ENCODE results near the gene MAP7.
"Not testable (repeated sequence)": the region's sequence is repeated elsewhere in the genome, so short reads cannot be mapped to it uniquely, and the experiment has no call there.

Gene MAP7

DNA sequence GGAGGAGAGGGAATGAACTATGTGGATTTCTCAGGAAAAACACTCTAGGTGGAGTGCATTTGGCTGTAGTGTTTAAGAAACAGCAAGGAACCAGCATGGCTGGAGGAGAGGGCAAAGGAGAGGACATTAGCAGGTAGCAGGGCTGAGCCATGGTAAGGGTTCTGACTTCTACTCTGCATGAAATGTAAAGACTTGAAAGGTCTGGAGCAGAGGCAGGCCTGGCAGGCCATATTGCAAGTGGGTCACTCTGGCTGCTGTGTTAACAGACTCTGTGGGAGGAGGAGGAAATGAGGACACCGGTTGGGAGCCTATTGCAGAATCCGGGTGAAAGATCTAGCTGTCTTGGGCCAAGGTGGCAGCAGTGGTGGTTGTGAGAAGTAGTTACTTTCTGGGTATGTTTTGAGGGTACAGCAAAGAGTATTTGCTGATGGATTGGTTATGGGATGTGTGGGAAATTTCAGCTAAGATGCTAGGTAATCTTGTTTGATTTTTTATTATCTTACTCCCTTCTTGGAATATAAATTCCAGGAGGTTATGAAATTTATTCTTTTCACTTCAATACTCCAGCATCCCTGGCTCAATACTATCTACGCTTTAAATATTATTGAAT lies 144.7 kb downstream of the MAP7 start:
- no peak overlapping the region for H3K4me3 ChIP-seq (ENCODE audit: insufficient read depth, low read depth, low read length, poor library complexity, severe bottlenecking)
- no peaks in the 10 kb centered on the region for H3K4me1 ChIP-seq (ENCODE audit: control insufficient read depth, insufficient read depth, low read length, poor library complexity, severe bottlenecking)
- no peaks in the 10 kb centered on the region for H3K27me3 ChIP-seq (replicated peaks; ENCODE audit: control insufficient read depth, insufficient read depth, low read length, poor library complexity, severe bottlenecking)
- DNase-seq, result no peak
- no peak overlapping the region for H3K27ac ChIP-seq (ENCODE audit: insufficient read depth, low read length, poor library complexity, severe bottlenecking)
- H3K36me3 ChIP-seq (ENCODE audit: control insufficient read depth, insufficient read depth, low read length), result no peaks in the 10 kb centered on the region
- no peaks in the 10 kb centered on the region for H3K9me3 ChIP-seq (ENCODE audit: control insufficient read depth, low read length)

DNA sequence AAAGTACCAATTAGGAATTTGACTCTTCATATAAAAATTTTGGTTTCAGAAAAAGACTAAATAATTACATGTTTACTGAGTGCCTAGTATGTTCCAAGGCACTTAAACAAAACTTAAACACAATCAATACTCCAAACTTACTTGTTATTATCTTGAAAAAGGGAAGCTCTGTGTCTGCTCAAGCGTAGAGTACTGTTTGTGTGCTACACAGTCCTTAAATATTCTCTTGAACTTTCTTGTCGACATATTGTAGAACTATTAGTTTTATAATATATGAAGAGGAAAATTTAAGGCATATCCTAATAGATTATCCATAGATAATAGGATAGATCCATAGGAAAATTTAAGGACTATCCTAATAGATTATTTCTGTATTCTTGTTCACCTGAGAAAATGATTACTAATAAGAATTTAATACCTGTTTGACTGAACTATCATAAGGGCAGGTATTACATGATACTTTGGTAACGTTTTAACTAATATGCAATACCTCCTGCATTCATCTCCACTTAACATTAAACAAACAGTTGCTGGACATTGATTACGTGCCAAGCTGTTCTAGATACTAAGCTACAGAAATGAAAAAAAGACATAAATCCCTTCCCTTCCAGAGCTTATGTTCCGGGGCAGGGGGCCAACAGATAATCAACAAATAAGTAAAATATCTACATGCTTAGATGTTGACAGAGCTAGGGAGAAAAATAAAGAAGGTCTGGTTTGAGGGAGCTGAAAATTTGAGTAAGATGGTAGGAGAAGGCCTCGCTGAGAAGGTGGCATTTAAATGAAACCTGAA lies 145.4 kb downstream of the MAP7 start:
- no peaks in the 10 kb centered on the region for H3K4me1 ChIP-seq (ENCODE audit: control insufficient read depth, insufficient read depth, low read length, poor library complexity, severe bottlenecking)
- H3K27ac ChIP-seq (ENCODE audit: insufficient read depth, low read length, poor library complexity, severe bottlenecking), result no peak overlapping the region
- H3K36me3 ChIP-seq (ENCODE audit: control insufficient read depth, insufficient read depth, low read length), result no peaks in the 10 kb centered on the region
- DNase-seq, result no peak
- no peak overlapping the region for H3K4me3 ChIP-seq (ENCODE audit: insufficient read depth, low read depth, low read length, poor library complexity, severe bottlenecking)
- no peaks in the 10 kb centered on the region for H3K9me3 ChIP-seq (ENCODE audit: control insufficient read depth, low read length)
- H3K27me3 ChIP-seq (replicated peaks; ENCODE audit: control insufficient read depth, insufficient read depth, low read length, poor library complexity, severe bottlenecking), result no peaks in the 10 kb centered on the region

DNA sequence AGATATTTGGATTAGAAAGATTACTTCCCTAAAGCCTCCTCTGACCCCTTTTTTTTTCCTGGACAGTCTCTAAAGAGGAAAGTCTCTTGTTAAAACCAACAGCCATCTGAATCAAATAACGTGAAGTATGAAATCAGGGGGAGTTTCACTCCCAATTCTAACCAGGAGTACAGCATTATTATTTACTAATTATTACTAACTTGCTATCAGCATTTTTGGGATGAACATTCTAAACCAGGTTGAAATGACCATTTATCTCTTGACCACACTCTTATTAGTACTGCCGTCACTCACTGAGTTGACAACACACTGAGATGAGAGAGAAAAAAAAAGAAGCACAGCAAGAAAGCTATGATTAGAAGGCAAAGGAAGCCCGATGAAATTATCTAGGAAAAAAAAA lies 146.2 kb downstream of the MAP7 start:
- Histone ChIP-seq H3K27ac (ENCODE audit: insufficient read depth, low read length, poor library complexity, severe bottlenecking) (no peak overlapping the region), H3K9me3 (ENCODE audit: control insufficient read depth, low read length) (no peaks in the 10 kb centered on the region), H3K27me3 (replicated peaks; ENCODE audit: control insufficient read depth, insufficient read depth, low read length, poor library complexity, severe bottlenecking) (no peaks in the 10 kb centered on the region), H3K36me3 (ENCODE audit: control insufficient read depth, insufficient read depth, low read length) (no peaks in the 10 kb centered on the region), H3K4me3 (ENCODE audit: insufficient read depth, low read depth, low read length, poor library complexity, severe bottlenecking) (no peak overlapping the region), H3K4me1 (ENCODE audit: control insufficient read depth, insufficient read depth, low read length, poor library complexity, severe bottlenecking) (no peaks in the 10 kb centered on the region)
- DNase-seq, result no peak

DNA sequence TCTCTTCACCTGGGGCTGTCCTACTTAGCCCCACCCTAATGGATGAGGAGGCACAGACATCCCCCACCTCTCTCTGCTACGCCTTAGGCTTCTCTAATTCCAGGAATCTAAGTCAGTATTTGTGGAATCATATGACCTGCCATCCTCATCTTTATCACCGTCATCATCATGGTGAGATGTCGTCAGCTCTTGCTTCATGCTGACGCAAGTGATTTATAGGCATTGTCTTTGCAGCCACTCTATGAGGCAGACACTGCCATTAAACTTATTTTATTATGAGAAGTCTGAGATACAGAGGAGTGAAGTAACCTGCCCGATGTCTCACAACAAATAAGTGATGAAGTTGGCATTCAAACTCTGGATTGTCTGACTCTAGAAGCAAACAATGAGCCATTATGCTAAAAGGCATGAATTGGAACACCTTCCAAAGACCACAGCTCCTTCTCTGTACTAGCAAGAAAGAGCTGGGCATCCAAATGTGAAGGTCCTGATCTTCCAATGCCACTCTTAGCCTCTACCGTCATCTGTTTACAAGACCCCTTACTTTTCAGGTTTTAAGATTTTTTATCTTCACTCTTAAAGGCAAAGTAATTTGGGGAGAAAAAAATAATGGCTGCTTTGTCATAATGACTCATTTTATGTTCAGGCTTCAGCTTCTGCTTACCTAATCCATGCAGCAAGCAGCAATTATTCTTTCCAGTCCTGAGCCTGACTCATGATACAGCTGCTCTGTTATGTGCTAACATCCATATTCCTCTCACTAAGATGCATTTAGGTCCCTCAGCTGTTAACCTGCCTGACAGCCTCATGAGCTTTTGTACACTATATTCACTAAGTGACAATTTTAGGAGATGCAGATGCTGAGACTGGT lies 146.9 kb downstream of the MAP7 start:
- H3K4me1 ChIP-seq (ENCODE audit: control insufficient read depth, insufficient read depth, low read length, poor library complexity, severe bottlenecking), result no peaks in the 10 kb centered on the region
- DNase-seq, result no peak

DNA sequence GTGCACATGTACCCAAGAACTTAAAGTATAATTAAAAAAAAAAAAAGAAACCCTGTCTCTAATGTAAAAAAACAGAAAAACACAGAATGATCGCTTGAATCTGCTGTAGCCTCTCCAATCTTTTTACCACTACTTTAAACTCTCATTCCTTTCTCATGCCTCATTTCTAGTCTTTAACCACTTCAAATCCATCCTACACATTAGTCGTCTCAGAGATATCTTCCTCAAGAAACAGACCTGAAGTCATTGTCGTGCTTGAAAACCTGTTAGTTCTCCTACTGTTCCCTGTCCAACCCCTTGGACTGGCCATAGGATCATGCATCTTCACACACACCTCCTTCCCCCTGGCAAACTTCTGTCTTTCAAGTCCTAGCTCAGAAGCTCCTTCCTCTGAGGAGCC lies 148.5 kb downstream of the MAP7 start:
- no peaks in the 10 kb centered on the region for H3K9me3 ChIP-seq (ENCODE audit: control insufficient read depth, low read length)
- no peaks in the 10 kb centered on the region for H3K27me3 ChIP-seq (replicated peaks; ENCODE audit: control insufficient read depth, insufficient read depth, low read length, poor library complexity, severe bottlenecking)
- DNase-seq, result no peak
- H3K27ac ChIP-seq (ENCODE audit: insufficient read depth, low read length, poor library complexity, severe bottlenecking), result no peak overlapping the region
- no peaks in the 10 kb centered on the region for H3K36me3 ChIP-seq (ENCODE audit: control insufficient read depth, insufficient read depth, low read length)
- no peak overlapping the region for H3K4me3 ChIP-seq (ENCODE audit: insufficient read depth, low read depth, low read length, poor library complexity, severe bottlenecking)
- no peaks in the 10 kb centered on the region for H3K4me1 ChIP-seq (ENCODE audit: control insufficient read depth, insufficient read depth, low read length, poor library complexity, severe bottlenecking)

More for the DNA sequence above, 146.9 kb downstream of the MAP7 start:
- H3K9me3 ChIP-seq (ENCODE audit: control insufficient read depth, low read length), result no peaks in the 10 kb centered on the region
- H3K36me3 ChIP-seq (ENCODE audit: control insufficient read depth, insufficient read depth, low read length), result no peaks in the 10 kb centered on the region
- no peak overlapping the region for H3K4me3 ChIP-seq (ENCODE audit: insufficient read depth, low read depth, low read length, poor library complexity, severe bottlenecking)
- H3K27me3 ChIP-seq (replicated peaks; ENCODE audit: control insufficient read depth, insufficient read depth, low read length, poor library complexity, severe bottlenecking), result no peaks in the 10 kb centered on the region
- H3K27ac ChIP-seq (ENCODE audit: insufficient read depth, low read length, poor library complexity, severe bottlenecking), result no peak overlapping the region

DNA sequence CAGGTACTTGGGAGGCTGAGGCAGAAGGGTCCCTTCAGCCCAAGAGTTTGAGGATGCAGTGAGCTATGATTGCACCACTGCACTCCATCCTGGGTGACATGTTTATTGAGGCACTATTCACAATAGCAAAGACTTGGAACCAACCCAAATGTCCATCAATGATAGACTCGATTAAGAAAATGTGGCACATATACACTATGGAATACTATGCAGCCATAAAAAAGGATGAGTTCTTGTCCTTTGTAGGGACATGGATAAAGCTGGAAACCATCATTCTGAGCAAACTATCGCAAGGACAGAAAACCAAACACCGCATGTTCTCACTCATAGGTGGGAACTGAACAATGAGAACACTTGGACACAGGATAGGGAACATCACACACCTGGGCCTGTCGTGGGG lies 149.0 kb downstream of the MAP7 start:
- not testable (repeated sequence) for H3K9me3 ChIP-seq (ENCODE audit: control insufficient read depth, low read length); H3K27me3 ChIP-seq (replicated peaks; ENCODE audit: control insufficient read depth, insufficient read depth, low read length, poor library complexity, severe bottlenecking); H3K4me1 ChIP-seq (ENCODE audit: control insufficient read depth, insufficient read depth, low read length, poor library complexity, severe bottlenecking); DNase-seq; H3K27ac ChIP-seq (ENCODE audit: insufficient read depth, low read length, poor library complexity, severe bottlenecking); H3K4me3 ChIP-seq (ENCODE audit: insufficient read depth, low read depth, low read length, poor library complexity, severe bottlenecking); H3K36me3 ChIP-seq (ENCODE audit: control insufficient read depth, insufficient read depth, low read length)

DNA sequence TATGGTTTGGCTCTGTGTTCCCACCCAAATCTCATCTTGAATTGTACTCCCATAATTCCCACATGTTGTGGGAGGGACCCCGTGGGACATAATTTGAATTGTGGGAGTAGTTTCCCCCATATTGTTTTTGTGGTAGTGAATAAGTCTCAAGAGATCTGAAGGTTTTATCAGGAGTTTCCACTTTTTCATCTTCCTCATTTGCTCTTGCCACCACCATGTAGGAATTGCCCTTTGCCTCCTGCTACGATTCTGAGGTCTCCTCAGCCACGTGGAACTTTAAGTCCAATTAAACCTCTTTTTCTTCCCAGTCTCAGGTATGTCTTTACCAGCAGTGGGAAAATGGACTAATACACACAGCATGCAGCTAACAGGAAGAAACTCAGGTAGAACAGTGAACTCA lies 151.8 kb downstream of the MAP7 start:
- Histone ChIP-seq H3K27me3 (replicated peaks; ENCODE audit: control insufficient read depth, insufficient read depth, low read length, poor library complexity, severe bottlenecking) (no peaks in the 10 kb centered on the region), H3K27ac (ENCODE audit: insufficient read depth, low read length, poor library complexity, severe bottlenecking) (no peak overlapping the region), H3K36me3 (ENCODE audit: control insufficient read depth, insufficient read depth, low read length) (no peaks in the 10 kb centered on the region), H3K4me1 (ENCODE audit: control insufficient read depth, insufficient read depth, low read length, poor library complexity, severe bottlenecking) (no peaks in the 10 kb centered on the region), H3K4me3 (ENCODE audit: insufficient read depth, low read depth, low read length, poor library complexity, severe bottlenecking) (no peak overlapping the region), H3K9me3 (ENCODE audit: control insufficient read depth, low read length) (no peaks in the 10 kb centered on the region)
- DNase-seq, result no peak

DNA sequence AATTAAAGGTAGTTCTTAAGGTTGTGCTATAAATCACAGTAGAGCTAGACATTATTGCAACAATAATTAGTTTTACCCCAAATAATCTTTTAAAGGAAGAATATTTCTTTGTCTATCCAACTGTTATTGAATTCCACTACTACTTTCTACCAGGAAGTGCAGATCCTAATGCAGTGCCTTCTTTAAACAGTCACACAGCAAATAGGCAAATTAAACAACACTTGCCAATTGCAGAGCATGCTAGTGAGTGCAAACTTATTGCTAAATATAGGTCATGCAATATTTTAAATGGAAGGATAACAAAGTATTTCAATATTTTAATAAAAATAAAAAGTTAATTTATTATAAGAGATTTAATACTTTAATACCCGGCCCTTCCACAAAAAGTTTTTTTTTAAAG lies 153.3 kb downstream of the MAP7 start:
- Histone ChIP-seq H3K36me3 (ENCODE audit: control insufficient read depth, insufficient read depth, low read length) (no peaks in the 10 kb centered on the region), H3K4me1 (ENCODE audit: control insufficient read depth, insufficient read depth, low read length, poor library complexity, severe bottlenecking) (no peaks in the 10 kb centered on the region), H3K9me3 (ENCODE audit: control insufficient read depth, low read length) (no peaks in the 10 kb centered on the region)

DNA sequence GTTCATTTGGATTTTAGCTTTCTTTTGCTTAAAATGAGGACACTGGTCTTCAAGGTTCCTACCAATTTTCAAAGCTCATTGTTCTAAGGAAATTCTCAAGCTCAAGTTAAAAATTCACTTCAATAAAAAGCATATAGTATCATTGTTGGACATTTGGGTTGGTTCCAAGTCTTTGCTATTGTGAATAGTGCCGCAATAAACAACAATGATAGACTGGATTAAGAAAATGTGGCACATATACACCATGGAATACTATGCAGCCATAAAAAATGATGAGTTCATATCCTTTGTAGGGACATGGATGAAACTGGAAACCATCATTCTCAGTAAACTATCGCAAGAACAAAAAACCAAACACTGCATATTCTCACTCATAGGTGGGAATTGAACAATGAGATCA lies 159.3 kb downstream of the MAP7 start:
- H3K9me3 ChIP-seq (ENCODE audit: control insufficient read depth, low read length); H3K27ac ChIP-seq (ENCODE audit: insufficient read depth, low read length, poor library complexity, severe bottlenecking); H3K27me3 ChIP-seq (replicated peaks; ENCODE audit: control insufficient read depth, insufficient read depth, low read length, poor library complexity, severe bottlenecking); H3K4me1 ChIP-seq (ENCODE audit: control insufficient read depth, insufficient read depth, low read length, poor library complexity, severe bottlenecking); H3K36me3 ChIP-seq (ENCODE audit: control insufficient read depth, insufficient read depth, low read length); H3K4me3 ChIP-seq (ENCODE audit: insufficient read depth, low read depth, low read length, poor library complexity, severe bottlenecking); DNase-seq: not testable (repeated sequence)

More for the DNA sequence above, 153.3 kb downstream of the MAP7 start:
- no peak overlapping the region for H3K4me3 ChIP-seq (ENCODE audit: insufficient read depth, low read depth, low read length, poor library complexity, severe bottlenecking)
- no peak for DNase-seq
- no peaks in the 10 kb centered on the region for H3K27me3 ChIP-seq (replicated peaks; ENCODE audit: control insufficient read depth, insufficient read depth, low read length, poor library complexity, severe bottlenecking)
- no peak overlapping the region for H3K27ac ChIP-seq (ENCODE audit: insufficient read depth, low read length, poor library complexity, severe bottlenecking)

DNA sequence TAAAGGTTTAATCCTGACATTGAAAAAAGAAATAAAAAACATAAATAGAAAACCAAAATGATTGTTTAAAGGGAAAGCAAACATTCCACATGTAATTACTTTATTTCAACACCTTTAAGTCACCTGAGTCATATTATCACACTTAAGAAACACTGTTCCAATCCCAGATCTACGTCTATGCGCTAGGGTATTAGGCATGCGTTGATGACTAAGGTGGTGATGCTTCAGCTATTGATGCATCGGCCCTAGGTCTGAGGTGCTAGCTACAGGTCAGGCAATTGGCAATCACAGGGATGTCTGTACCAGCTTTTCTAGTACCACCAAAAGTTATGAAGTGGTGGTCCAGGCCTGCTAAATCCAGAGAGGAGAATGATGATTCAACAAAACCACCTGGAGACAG lies 162.9 kb downstream of the MAP7 start:
- Histone ChIP-seq H3K27me3 (replicated peaks; ENCODE audit: control insufficient read depth, insufficient read depth, low read length, poor library complexity, severe bottlenecking) (no peaks in the 10 kb centered on the region), H3K4me1 (ENCODE audit: control insufficient read depth, insufficient read depth, low read length, poor library complexity, severe bottlenecking) (no peaks in the 10 kb centered on the region), H3K9me3 (ENCODE audit: control insufficient read depth, low read length) (no peaks in the 10 kb centered on the region), H3K27ac (ENCODE audit: insufficient read depth, low read length, poor library complexity, severe bottlenecking) (no peak overlapping the region), H3K36me3 (ENCODE audit: control insufficient read depth, insufficient read depth, low read length) (no peaks in the 10 kb centered on the region), H3K4me3 (ENCODE audit: insufficient read depth, low read depth, low read length, poor library complexity, severe bottlenecking) (no peak overlapping the region)
- no peak for DNase-seq

Data from effector memory CD4-positive, alpha-beta T cell (primary cell).